GM19455 (cell line): ENCODE results near the gene PPP1R7.

Experiments
- ATAC-seq: cut with Tn5 transposase; IDR thresholded peaks from one replicate; pipeline ENCODE4 v1.9.1; 2021; ENCODE audit not compliant: unreplicated experiment

PPP1R7 gene

GRCh38 chr2:241139531-241140444, 10.5 kb upstream of the PPP1R7 start:
- no peak for ATAC-seq

- ATAC-seq, result no peak
Observed at GRCh38 chr2:241140445-241140840, 9.8 kb upstream of the PPP1R7 start.

- no peak for ATAC-seq
Observed at GRCh38 chr2:241141214-241141770, 9.0 kb upstream of the PPP1R7 start.

GRCh38 chr2:241142063-241142462, 8.2 kb upstream of the PPP1R7 start:
- ATAC-seq, result no peak

GRCh38 chr2:241142593-241142992, 7.7 kb upstream of the PPP1R7 start:
- ATAC-seq, result no peak

- no peak for ATAC-seq
Observed at GRCh38 chr2:241146286-241146685, 4.0 kb upstream of the PPP1R7 start.

- no peak for ATAC-seq
Observed at GRCh38 chr2:241147336-241147735, 2.9 kb upstream of the PPP1R7 start.

- ATAC-seq, result no peak
Observed at GRCh38 chr2:241148239-241148638, 2.0 kb upstream of the PPP1R7 start.

GRCh38 chr2:241148891-241149674, 1.2 kb upstream of the PPP1R7 start, which contains the start of gene PASK:
Gene PASK (minus strand): TSS chr2:241149472. CDS start chr2:241143032, 6,440 bp downstream.
- ATAC-seq, result peak; percentile 82

- peak; percentile 9 for ATAC-seq
Observed at GRCh38 chr2:241149675-241149924, 667 bp upstream of the PPP1R7 start.

GRCh38 chr2:241150660-241151530, 628 bp downstream of the PPP1R7 start:
- no peak for ATAC-seq

GRCh38 chr2:241151934-241152660, 1.8 kb downstream of the PPP1R7 start:
- ATAC-seq, result no peak

GRCh38 chr2:241153616-241154015, 3.3 kb downstream of the PPP1R7 start:
- no peak for ATAC-seq

- no peak for ATAC-seq
Observed at GRCh38 chr2:241154915-241155314, 4.6 kb downstream of the PPP1R7 start.

GRCh38 chr2:241155936-241156335, 5.7 kb downstream of the PPP1R7 start:
- no peak for ATAC-seq

- ATAC-seq, result no peak
Observed at GRCh38 chr2:241156971-241157441, 6.7 kb downstream of the PPP1R7 start.

- ATAC-seq, result no peak
Observed at GRCh38 chr2:241157841-241158545, 7.7 kb downstream of the PPP1R7 start.

- ATAC-seq, result no peak
Observed at GRCh38 chr2:241158546-241158900, 8.3 kb downstream of the PPP1R7 start.

- ATAC-seq, result no peak
Observed at GRCh38 chr2:241159116-241159515, 8.8 kb downstream of the PPP1R7 start.

- ATAC-seq, result no peak
Observed at GRCh38 chr2:241160318-241160717, 10.1 kb downstream of the PPP1R7 start.
